Smooth muscle cell of trachea (primary cell): ENCODE data around the gene INTS2. TPM values are rescaled to one million over a fixed set of nuclear protein-coding genes. Genes with fewer than 3 reads are reported as not detected.

ENCODE experiments used
- total RNA-seq: library from RNA; depleted of rRNA; stranded (reverse); fragments of >200 nt; gene quantifications from 2 replicates; pipeline ENCODE4 v1.2.1, GENCODE V29; 2014

The INTS2 gene, protein sequence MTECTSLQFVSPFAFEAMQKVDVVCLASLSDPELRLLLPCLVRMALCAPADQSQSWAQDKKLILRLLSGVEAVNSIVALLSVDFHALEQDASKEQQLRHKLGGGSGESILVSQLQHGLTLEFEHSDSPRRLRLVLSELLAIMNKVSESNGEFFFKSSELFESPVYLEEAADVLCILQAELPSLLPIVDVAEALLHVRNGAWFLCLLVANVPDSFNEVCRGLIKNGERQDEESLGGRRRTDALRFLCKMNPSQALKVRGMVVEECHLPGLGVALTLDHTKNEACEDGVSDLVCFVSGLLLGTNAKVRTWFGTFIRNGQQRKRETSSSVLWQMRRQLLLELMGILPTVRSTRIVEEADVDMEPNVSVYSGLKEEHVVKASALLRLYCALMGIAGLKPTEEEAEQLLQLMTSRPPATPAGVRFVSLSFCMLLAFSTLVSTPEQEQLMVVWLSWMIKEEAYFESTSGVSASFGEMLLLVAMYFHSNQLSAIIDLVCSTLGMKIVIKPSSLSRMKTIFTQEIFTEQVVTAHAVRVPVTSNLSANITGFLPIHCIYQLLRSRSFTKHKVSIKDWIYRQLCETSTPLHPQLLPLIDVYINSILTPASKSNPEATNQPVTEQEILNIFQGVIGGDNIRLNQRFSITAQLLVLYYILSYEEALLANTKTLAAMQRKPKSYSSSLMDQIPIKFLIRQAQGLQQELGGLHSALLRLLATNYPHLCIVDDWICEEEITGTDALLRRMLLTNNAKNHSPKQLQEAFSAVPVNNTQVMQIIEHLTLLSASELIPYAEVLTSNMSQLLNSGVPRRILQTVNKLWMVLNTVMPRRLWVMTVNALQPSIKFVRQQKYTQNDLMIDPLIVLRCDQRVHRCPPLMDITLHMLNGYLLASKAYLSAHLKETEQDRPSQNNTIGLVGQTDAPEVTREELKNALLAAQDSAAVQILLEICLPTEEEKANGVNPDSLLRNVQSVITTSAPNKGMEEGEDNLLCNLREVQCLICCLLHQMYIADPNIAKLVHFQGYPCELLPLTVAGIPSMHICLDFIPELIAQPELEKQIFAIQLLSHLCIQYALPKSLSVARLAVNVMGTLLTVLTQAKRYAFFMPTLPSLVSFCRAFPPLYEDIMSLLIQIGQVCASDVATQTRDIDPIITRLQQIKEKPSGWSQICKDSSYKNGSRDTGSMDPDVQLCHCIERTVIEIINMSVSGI
- total RNA-seq, result 15.5 and 21.7 TPM in 2 replicates

GRCh38 chr17:61927208-61928100, at the start of gene INTS2:
Gene INTS2 (minus strand): TSS chr17:61927982. CDS start chr17:61926644, 1,338 bp downstream.

DNA sequence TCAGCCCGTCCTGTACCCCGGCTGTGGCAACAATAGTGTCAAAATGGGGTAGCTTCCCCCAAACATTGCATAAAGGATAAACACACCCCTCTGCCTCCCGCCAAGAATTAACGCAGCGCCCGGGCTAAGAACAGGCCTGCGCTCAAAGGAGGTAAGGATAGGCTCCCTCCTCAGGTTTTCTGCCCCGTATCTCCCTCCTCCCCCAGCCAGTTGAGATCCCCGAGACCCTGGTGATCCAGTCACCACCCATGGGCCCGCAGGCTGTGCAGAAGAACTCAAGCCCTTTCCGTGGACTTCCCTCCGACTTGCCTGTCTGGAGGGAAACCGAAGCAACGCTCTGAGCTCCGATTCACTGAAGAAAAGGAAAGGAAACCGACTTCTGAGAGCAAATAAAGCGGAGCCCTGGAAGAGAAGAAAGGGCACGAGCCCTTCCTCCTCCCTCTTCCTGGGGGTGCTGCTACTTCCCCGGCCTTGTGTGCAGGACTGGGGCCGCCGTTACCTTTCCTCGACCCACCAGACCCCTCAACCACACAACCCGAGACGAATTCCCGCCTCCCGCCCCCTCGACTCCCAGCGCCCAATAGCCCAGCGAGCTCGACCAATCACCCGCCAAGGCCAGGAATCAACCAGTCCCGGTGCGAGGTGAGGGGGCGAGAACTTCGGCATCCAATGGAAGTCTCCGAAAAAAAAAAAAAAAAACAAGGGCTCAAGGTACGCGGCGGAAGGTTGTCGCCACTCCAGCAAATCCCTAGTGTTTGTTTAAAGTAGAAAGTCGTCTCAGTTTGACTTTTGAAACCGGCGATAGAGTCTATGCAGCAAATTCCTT, 64.6 kb downstream of the INTS2 start, which contains the start of gene BRIP1:
TSS of gene BRIP1 (minus strand) at position 554 of the 826 bp plus-strand sequence. CDS start 1,989 bp downstream, outside the sequence.

Other genes starting within 250 kb of the INTS2 start
- 0.99 and 11.6 TPM in 2 replicates for gene BRIP1, start 64.5 kb downstream of the INTS2 start, total RNA-seq
- 41.2 and 43.3 TPM in 2 replicates for gene MED13, start 137.3 kb upstream of the INTS2 start, total RNA-seq